Activated naive CD4-positive, alpha-beta T cell treated with anti-CD3 and anti-CD28 coated beads for 36 hours (primary cell): ENCODE measurements around the gene TMEM181. TPM values are rescaled to one million over a fixed set of nuclear protein-coding genes. Genes with fewer than 3 reads are reported as not detected.
"Not testable (repeated sequence)": the region's sequence is repeated elsewhere in the genome, so short reads cannot be mapped to it uniquely, and the experiment has no call there.

Experiments used
- CTCF ChIA-PET: fragments of 350-600 bp; sonication (Branson Sonifier 250); formaldehyde crosslinking; loops from one replicate; lab custom pipeline; 2021; ENCODE audit warnings: antibody characterized with exemption; lab: Charles Lee
- DNase-seq: peaks from one replicate; pipeline ENCODE4 v3.0.0-alpha.2; 2020
- H3K27ac Mint-ChIP-seq: one replicate; pipeline ENCODE4 v1.8.0; 2021; ENCODE audit warnings: mild to moderate bottlenecking, mixed read lengths
- H3K27me3 Mint-ChIP-seq: one replicate; pipeline ENCODE4 v1.8.0; 2021; ENCODE audit warnings: low read depth, mixed read lengths
- H3K36me3 Mint-ChIP-seq: one replicate; pipeline ENCODE4 v1.8.0; 2021; ENCODE audit warnings: low read depth, mixed read lengths
- H3K4me1 Mint-ChIP-seq: one replicate; pipeline ENCODE4 v1.8.0; 2021; ENCODE audit warnings: low read depth, mixed read lengths
- H3K4me3 Mint-ChIP-seq: one replicate; pipeline ENCODE4 v1.8.0; 2021; ENCODE audit warnings: mild to moderate bottlenecking, moderate library complexity, mixed read lengths
- H3K9me3 Mint-ChIP-seq: one replicate; pipeline ENCODE4 v1.8.0; 2021; ENCODE audit warnings: mixed read lengths
- intact Hi-C: fragments of 100-400 bp; cut with micrococcal nuclease; formaldehyde crosslinking; loops from one replicate; pipeline ENCODE4 v1.15.1; 2023
- total RNA-seq, 2 experiments: library from RNA; stranded (reverse); gene quantifications; one replicate each; pipeline ENCODE4 v1.2.3, GENCODE V29; 2021

TMEM181 gene
- total RNA-seq, 2 experiments from 2014 or later = 8.3 to 8.6 TPM

DNA sequence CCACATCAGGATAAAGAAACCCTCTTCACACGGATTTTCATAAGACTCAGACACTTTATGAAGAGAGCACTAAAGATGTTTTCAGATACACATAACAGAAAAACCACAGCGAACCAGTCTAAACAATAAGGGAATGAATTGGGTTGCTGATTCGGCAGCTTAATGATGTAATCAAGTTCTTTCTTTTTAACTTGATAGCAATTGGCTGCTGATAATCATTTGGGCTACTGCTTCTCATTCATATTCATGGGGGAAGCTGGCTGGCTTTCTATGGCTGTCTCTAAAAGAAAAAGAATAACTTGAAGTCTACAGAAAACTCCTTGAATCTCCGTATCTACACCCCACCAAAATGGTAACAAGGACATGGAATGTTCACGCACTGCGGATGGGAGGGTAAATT lies 20.0 kb upstream of the TMEM181 start:
- H3K9me3 Mint-ChIP-seq = no peaks in the 10 kb centered on the region
- H3K27ac Mint-ChIP-seq = no peak overlapping the region
- CTCF ChIA-PET = interaction anchor here (0.7 to 2.1 kb wide), 2 partner anchors 106 to 319 kb away, joined by 3 to 5 read pairs; no protein-coding TSS in a partner anchor
- peaks cover 29% of the 10 kb centered on the region for H3K27me3 Mint-ChIP-seq
- no peak for DNase-seq
- H3K36me3 Mint-ChIP-seq = no peaks in the 10 kb centered on the region
- no peak overlapping the region for H3K4me3 Mint-ChIP-seq
- intact Hi-C loops = no loop called here
- H3K4me1 Mint-ChIP-seq = no peaks in the 10 kb centered on the region

GRCh38 chr6:158543606-158544185 lies 16.2 kb upstream of the TMEM181 start:
- no peak overlapping the region for H3K27ac Mint-ChIP-seq
- no peak for DNase-seq
- no peaks in the 10 kb centered on the region for H3K4me1 Mint-ChIP-seq
- no peaks in the 10 kb centered on the region for H3K36me3 Mint-ChIP-seq
- intact Hi-C loops = no loop called here
- H3K9me3 Mint-ChIP-seq = no peaks in the 10 kb centered on the region
- CTCF ChIA-PET = interaction anchor here (1.0 kb wide), 1 partner anchor 21 kb away, joined by 3 read pairs; no protein-coding TSS in a partner anchor
- H3K4me3 Mint-ChIP-seq = no peak overlapping the region
- H3K27me3 Mint-ChIP-seq = peaks cover 11% of the 10 kb centered on the region

DNA sequence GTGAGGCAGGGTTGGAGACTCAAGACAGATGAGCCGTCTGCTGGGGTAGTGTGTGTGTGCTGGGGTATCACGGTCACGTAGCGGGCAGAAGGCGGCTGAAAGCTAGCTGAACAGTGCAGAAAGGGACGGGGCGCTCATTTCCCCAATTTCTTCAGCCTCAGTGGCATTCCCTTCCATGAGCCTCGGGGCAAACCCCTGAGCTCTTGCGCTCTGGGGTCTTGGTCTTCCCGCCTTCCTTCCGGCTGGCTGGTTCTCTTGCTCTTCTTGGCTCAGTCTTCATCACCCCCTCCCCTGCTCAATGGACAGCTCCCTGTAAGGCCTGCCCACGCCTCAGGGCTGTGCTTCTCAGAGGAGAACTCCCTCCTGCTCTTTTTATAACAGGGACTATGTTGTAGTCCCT lies 15.5 kb upstream of the TMEM181 start:
- DNase-seq = no peak
- no peaks in the 10 kb centered on the region for H3K36me3 Mint-ChIP-seq
- H3K4me3 Mint-ChIP-seq = no peak overlapping the region
- H3K27me3 Mint-ChIP-seq = peaks cover 8% of the 10 kb centered on the region
- H3K27ac Mint-ChIP-seq = no peak overlapping the region
- H3K9me3 Mint-ChIP-seq = no peaks in the 10 kb centered on the region
- CTCF ChIA-PET = interaction anchor here (1.0 kb wide), 1 partner anchor 21 kb away, joined by 3 read pairs; no protein-coding TSS in a partner anchor
- intact Hi-C loops = no loop called here
- no peaks in the 10 kb centered on the region for H3K4me1 Mint-ChIP-seq

GRCh38 chr6:158545043-158545966 lies 14.6 kb upstream of the TMEM181 start:
- Mint-ChIP-seq H3K4me1 (no peaks in the 10 kb centered on the region), H3K4me3 (no peak overlapping the region), H3K27me3 (peaks cover 3% of the 10 kb centered on the region), H3K36me3 (no peaks in the 10 kb centered on the region), H3K9me3 (no peaks in the 10 kb centered on the region), H3K27ac (no peak overlapping the region)
- CTCF ChIA-PET = no interaction called here
- DNase-seq = no peak
- intact Hi-C loops = no loop called here

- CTCF ChIA-PET = no interaction called here
- H3K9me3 Mint-ChIP-seq = no peaks in the 10 kb centered on the region
- no peaks in the 10 kb centered on the region for H3K36me3 Mint-ChIP-seq
- intact Hi-C loops = no loop called here
- no peak for DNase-seq
- no peaks in the 10 kb centered on the region for H3K4me1 Mint-ChIP-seq
- no peak overlapping the region for H3K27ac Mint-ChIP-seq
- H3K27me3 Mint-ChIP-seq = no peaks in the 10 kb centered on the region
- no peak overlapping the region for H3K4me3 Mint-ChIP-seq
Measured at GRCh38 chr6:158548418-158549161, 11.3 kb upstream of the TMEM181 start.

DNA sequence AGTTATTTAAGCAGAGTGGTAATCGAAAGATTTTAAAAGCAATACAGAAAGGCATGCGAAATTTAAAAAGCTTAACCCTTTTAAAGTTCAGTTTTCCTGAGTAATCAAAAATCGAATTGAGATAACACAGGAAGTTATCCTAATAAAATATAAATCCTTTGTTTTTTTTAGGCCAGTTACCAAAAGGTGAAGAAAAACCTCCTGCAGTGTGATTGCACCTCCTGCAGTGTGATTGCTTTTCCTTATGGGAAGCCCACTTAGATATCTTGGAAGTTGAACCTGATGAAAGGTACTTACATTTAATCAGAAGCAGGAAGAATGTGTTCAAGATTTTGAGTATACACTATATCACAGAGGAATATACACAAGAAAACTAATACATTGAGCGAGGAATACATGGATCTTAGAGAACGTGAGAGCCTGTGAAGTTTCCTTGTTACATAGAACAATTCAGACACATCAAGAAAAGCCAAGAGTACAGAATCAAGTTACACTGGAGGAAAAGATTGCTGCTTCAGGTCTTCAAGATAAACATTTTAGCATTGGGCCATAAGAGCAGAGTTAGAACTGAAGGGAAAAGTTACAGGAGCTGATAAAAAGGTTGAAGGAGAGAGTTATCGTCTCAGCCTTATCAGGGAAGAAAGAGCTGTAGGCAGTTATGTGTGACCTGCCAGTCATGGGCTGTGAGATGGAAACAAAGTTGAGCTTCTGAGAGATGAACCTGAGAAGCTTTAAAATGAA lies 7.7 kb upstream of the TMEM181 start:
- CTCF ChIA-PET = interaction anchor here (0.6 to 1.4 kb wide), 2 partner anchors 42 to 139 kb away, joined by 3 read pairs; no protein-coding TSS in a partner anchor
- no peaks in the 10 kb centered on the region for H3K4me1 Mint-ChIP-seq
- intact Hi-C loops = no loop called here
- H3K9me3 Mint-ChIP-seq = no peaks in the 10 kb centered on the region
- H3K4me3 Mint-ChIP-seq = no peak overlapping the region
- H3K27me3 Mint-ChIP-seq = no peaks in the 10 kb centered on the region
- no peaks in the 10 kb centered on the region for H3K36me3 Mint-ChIP-seq
- no peak for DNase-seq
- no peak overlapping the region for H3K27ac Mint-ChIP-seq

DNA sequence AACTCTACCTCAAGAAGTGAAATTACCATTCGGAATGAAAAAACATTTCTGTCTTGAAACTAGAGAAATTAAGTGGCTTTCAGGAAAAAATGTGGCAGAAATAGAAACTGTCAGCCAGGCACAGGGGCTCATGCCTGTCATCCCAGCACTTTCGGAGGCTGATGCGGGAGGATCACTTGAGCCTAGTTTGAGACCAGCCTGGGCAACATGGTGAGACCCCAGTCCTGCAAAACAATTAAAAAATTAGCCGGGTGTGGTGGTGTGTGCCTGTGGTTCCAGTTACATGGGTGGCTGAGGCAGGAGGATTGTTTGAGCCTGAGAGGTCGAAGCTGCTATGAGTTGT lies 7.1 kb upstream of the TMEM181 start:
- Mint-ChIP-seq H3K4me3 (no peak overlapping the region), H3K9me3 (no peaks in the 10 kb centered on the region), H3K27me3 (no peaks in the 10 kb centered on the region), H3K27ac (no peak overlapping the region), H3K36me3 (no peaks in the 10 kb centered on the region), H3K4me1 (no peaks in the 10 kb centered on the region)
- DNase-seq = no peak
- CTCF ChIA-PET = interaction anchor here (0.6 to 1.4 kb wide), 4 partner anchors 42 to 339 kb away, joined by 3 read pairs; no protein-coding TSS in a partner anchor
- intact Hi-C loops = no loop called here

GRCh38 chr6:158554611-158555361 lies 5.1 kb upstream of the TMEM181 start:
- DNase-seq = no peak
- no peaks in the 10 kb centered on the region for H3K9me3 Mint-ChIP-seq
- peaks cover 3% of the 10 kb centered on the region for H3K4me1 Mint-ChIP-seq
- H3K4me3 Mint-ChIP-seq = no peak overlapping the region
- CTCF ChIA-PET = interaction anchor here (0.6 to 1.0 kb wide), 2 partner anchors 12 to 334 kb away, joined by 3 read pairs; no protein-coding TSS in a partner anchor
- no peaks in the 10 kb centered on the region for H3K27me3 Mint-ChIP-seq
- no peaks in the 10 kb centered on the region for H3K36me3 Mint-ChIP-seq
- intact Hi-C loops = no loop called here
- no peak overlapping the region for H3K27ac Mint-ChIP-seq

- H3K4me1 Mint-ChIP-seq = peaks cover 7% of the 10 kb centered on the region
- intact Hi-C loops = no loop called here
- CTCF ChIA-PET = interaction anchor here (1.6 kb wide), 1 partner anchor 342 kb away, joined by 7 read pairs; no protein-coding TSS in a partner anchor
- H3K4me3 Mint-ChIP-seq = no peak overlapping the region
- H3K9me3 Mint-ChIP-seq = no peaks in the 10 kb centered on the region
- H3K36me3 Mint-ChIP-seq = no peaks in the 10 kb centered on the region
- H3K27me3 Mint-ChIP-seq = no peaks in the 10 kb centered on the region
- H3K27ac Mint-ChIP-seq = no peak overlapping the region
- DNase-seq = no peak
Measured at GRCh38 chr6:158556113-158556512, 3.8 kb upstream of the TMEM181 start.

DNA sequence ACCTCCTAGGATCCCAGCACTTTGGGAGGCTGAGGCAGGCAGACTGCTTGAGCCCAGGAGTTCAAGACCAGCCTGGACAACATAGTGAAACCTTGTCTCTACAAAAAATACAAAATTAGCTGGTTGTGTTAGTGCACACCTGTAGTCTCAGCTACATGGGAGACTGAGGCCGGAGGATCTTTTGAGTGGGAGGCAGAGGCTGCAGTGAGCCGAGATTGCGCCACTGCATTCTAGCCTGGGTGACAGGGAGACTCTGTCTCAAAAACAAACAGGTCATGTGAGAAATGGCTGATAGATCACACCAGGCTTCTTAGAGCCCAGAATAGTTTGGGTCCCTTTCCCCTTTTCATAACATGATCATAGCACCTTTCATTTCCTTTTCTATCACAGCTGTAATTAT lies 2.8 kb upstream of the TMEM181 start:
- H3K9me3 Mint-ChIP-seq, intact Hi-C loops, H3K27ac Mint-ChIP-seq, DNase-seq, H3K27me3 Mint-ChIP-seq, H3K36me3 Mint-ChIP-seq, H3K4me3 Mint-ChIP-seq: not testable (repeated sequence)
- H3K4me1 Mint-ChIP-seq = peaks cover 17% of the 10 kb centered on the region
- CTCF ChIA-PET = interaction anchor here (1.6 to 1.7 kb wide), 2 partner anchors 336 to 343 kb away, joined by 4 to 7 read pairs; no protein-coding TSS in a partner anchor

- Mint-ChIP-seq H3K4me3 (no peak overlapping the region), H3K9me3 (no peaks in the 10 kb centered on the region), H3K36me3 (no peaks in the 10 kb centered on the region), H3K27me3 (no peaks in the 10 kb centered on the region), H3K27ac (no peak overlapping the region), H3K4me1 (peaks cover 25% of the 10 kb centered on the region)
- CTCF ChIA-PET = interaction anchor here (1.1 to 1.7 kb wide), 4 partner anchors 11 to 344 kb away, joined by 4 to 7 read pairs (median 4); no protein-coding TSS in a partner anchor
- intact Hi-C loops = no loop called here
- no peak for DNase-seq
Measured at GRCh38 chr6:158557927-158558326, 2.0 kb upstream of the TMEM181 start.
